ENCODE results near the gene DCC.

GRCh38 chr18:52422985-52423601 is 83.1 kb downstream of the DCC start:
- TF ChIP-seq CTCF (IDR thresholded peaks at IDR 0.05) (no peak), POLR2A (IDR thresholded peaks at IDR 0.05) (no peak), POLR2AphosphoS5 (IDR thresholded peaks at IDR 0.05) (no peak), EP300 (IDR thresholded peaks at IDR 0.05; ENCODE audit: low read depth) (no peak)

Data from transverse colon (tissue), 4 donors.